ENCODE measurements around the gene CFI.
A peak's percentile ranks its signal among the peaks of the same experiment; 100 is the strongest.

Gene CFI

GRCh38 chr4:109708990-109709389 is 92.8 kb downstream of the CFI start:
- no peaks in the 10 kb centered on the region for H3K27me3 ChIP-seq (ENCODE audit: insufficient read depth, low read length, poor library complexity)
- H3K79me2 ChIP-seq (ENCODE audit: insufficient read depth, low read length) = no peaks in the 10 kb centered on the region
- no peaks in the 10 kb centered on the region for H3K9me3 ChIP-seq (ENCODE audit: insufficient read depth, low read length, severe bottlenecking)
- no peak overlapping the region for H3K4me2 ChIP-seq (ENCODE audit: insufficient read depth, low read length)
- H3K4me1 ChIP-seq (ENCODE audit: insufficient read depth, low read length) = peaks cover 3% of the 10 kb centered on the region
- H4K20me1 ChIP-seq (ENCODE audit: insufficient read depth, low read length) = no peaks in the 10 kb centered on the region
- no peak overlapping the region for H3K4me3 ChIP-seq (ENCODE audit: low read depth in 1 of 2, low read length in 2 of 2)
- H3K36me3 ChIP-seq (ENCODE audit: insufficient read depth, low read length) = peaks cover 4% of the 10 kb centered on the region; the same call in 1 of the 2 replicates
- H3K9ac ChIP-seq (ENCODE audit: low read depth, low read length) = no peak overlapping the region
- ATAC-seq (ENCODE audit: insufficient read depth, low read depth) (no peak), DNase-seq (no peak)
- no peak overlapping the region for H3K27ac ChIP-seq (ENCODE audit: low read length)
- H2AFZ ChIP-seq (ENCODE audit: low read depth, low read length) = no peak overlapping the region
- TF ChIP-seq CTCF (IDR thresholded peaks at IDR 0.05; ENCODE audit: borderline replicate concordance, extremely low read depth, low read length, poor library complexity, severe bottlenecking) (no peak), EZH2 (IDR thresholded peaks at IDR 0.05; ENCODE audit: borderline replicate concordance, low read depth, low read length, severe bottlenecking) (no peak)

GRCh38 chr4:109708435-109708834 is 93.4 kb downstream of the CFI start:
- peaks cover 4% of the 10 kb centered on the region; the same call in 1 of the 2 replicates for H3K36me3 ChIP-seq (ENCODE audit: insufficient read depth, low read length)
- DNase-seq (no peak), ATAC-seq (ENCODE audit: insufficient read depth, low read depth) (no peak)
- H3K9me3 ChIP-seq (ENCODE audit: insufficient read depth, low read length, severe bottlenecking) = no peaks in the 10 kb centered on the region
- no peak for TF ChIP-seq EZH2 (IDR thresholded peaks at IDR 0.05; ENCODE audit: borderline replicate concordance, low read depth, low read length, severe bottlenecking)
- no peak overlapping the region for H3K27ac ChIP-seq (ENCODE audit: low read length)
- H3K9ac ChIP-seq (ENCODE audit: low read depth, low read length) = no peak overlapping the region
- H3K4me3 ChIP-seq (ENCODE audit: low read depth in 1 of 2, low read length in 2 of 2) = no peak overlapping the region
- H3K4me1 ChIP-seq (ENCODE audit: insufficient read depth, low read length) = peaks cover 8% of the 10 kb centered on the region
- H4K20me1 ChIP-seq (ENCODE audit: insufficient read depth, low read length) = no peaks in the 10 kb centered on the region
- H3K4me2 ChIP-seq (ENCODE audit: insufficient read depth, low read length) = no peak overlapping the region
- no peak overlapping the region for H2AFZ ChIP-seq (ENCODE audit: low read depth, low read length)
- no peaks in the 10 kb centered on the region for H3K79me2 ChIP-seq (ENCODE audit: insufficient read depth, low read length)
- no peaks in the 10 kb centered on the region for H3K27me3 ChIP-seq (ENCODE audit: insufficient read depth, low read length, poor library complexity)

GRCh38 chr4:109703664-109704361 is 98.0 kb downstream of the CFI start:
- no peak for ATAC-seq (ENCODE audit: insufficient read depth, low read depth)
- peak overlapping the region; percentile 77 for H3K4me2 ChIP-seq (ENCODE audit: insufficient read depth, low read length)
- no peak for DNase-seq

More at GRCh38 chr4:109703664-109704361, 98.0 kb downstream of the CFI start:
- Histone ChIP-seq H3K79me2 (ENCODE audit: insufficient read depth, low read length) (peaks cover 37% of the 10 kb centered on the region), H3K27me3 (ENCODE audit: insufficient read depth, low read length, poor library complexity) (no peaks in the 10 kb centered on the region), H4K20me1 (ENCODE audit: insufficient read depth, low read length) (no peaks in the 10 kb centered on the region), H3K4me1 (ENCODE audit: insufficient read depth, low read length) (peaks cover 23% of the 10 kb centered on the region), H2AFZ (ENCODE audit: low read depth, low read length) (peak overlapping the region; percentile 90), H3K27ac (ENCODE audit: low read length) (peak overlapping the region; percentile 72), H3K36me3 (ENCODE audit: insufficient read depth, low read length) (peaks cover 3% of the 10 kb centered on the region; the same call in 1 of the 2 replicates), H3K4me3 (ENCODE audit: low read depth in 1 of 2, low read length in 2 of 2) (peak overlapping the region; percentile 91 to 95; a peak in 3 of 4 replicates), H3K9me3 (ENCODE audit: insufficient read depth, low read length, severe bottlenecking) (no peaks in the 10 kb centered on the region), H3K9ac (ENCODE audit: low read depth, low read length) (peak overlapping the region; percentile 90)
- no peak for TF ChIP-seq CTCF (IDR thresholded peaks at IDR 0.05; ENCODE audit: borderline replicate concordance, extremely low read depth, low read length, poor library complexity, severe bottlenecking)
- TF ChIP-seq EZH2 (IDR thresholded peaks at IDR 0.05; ENCODE audit: borderline replicate concordance, low read depth, low read length, severe bottlenecking) = no peak
